ENCODE measurements around the gene SARDH.

SARDH gene

GRCh38 chr9:133709015-133709611 is 29.0 kb downstream of the SARDH start:
- Histone ChIP-seq H3K4me3 (ENCODE audit: low read length, poor library complexity, severe bottlenecking) (no peak overlapping the region), H3K36me3 (ENCODE audit: insufficient read depth, low read length) (no peaks in the 10 kb centered on the region), H3K9ac (ENCODE audit: low read depth, low read length, poor library complexity, severe bottlenecking) (no peak overlapping the region), H3K9me3 (ENCODE audit: insufficient read depth, low read depth, low read length) (no peaks in the 10 kb centered on the region), H3K27me3 (ENCODE audit: insufficient read depth, low read length, poor library complexity, severe bottlenecking) (no peaks in the 10 kb centered on the region), H3K4me2 (ENCODE audit: low read depth, low read length, poor library complexity, severe bottlenecking) (no peak overlapping the region), H3K9me2 (replicated peaks; ENCODE audit: low read depth, low read length) (no peaks in the 10 kb centered on the region), H3F3A (ENCODE audit: low read depth) (no peaks in the 10 kb centered on the region), H4K20me1 (ENCODE audit: insufficient read depth, low read length, poor library complexity, severe bottlenecking) (no peaks in the 10 kb centered on the region), H3K4me1 (ENCODE audit: insufficient read depth, low read length, poor library complexity, severe bottlenecking) (no peaks in the 10 kb centered on the region), H2AFZ (ENCODE audit: low read length) (no peak overlapping the region), H3K79me2 (ENCODE audit: insufficient read depth, low read length) (no peaks in the 10 kb centered on the region)
- no peak for TF ChIP-seq CTCF (conservative IDR thresholded peaks at IDR 0.05; ENCODE audit: low read length)
- TF ChIP-seq EZH2phosphoT487 (IDR thresholded peaks at IDR 0.05; ENCODE audit: borderline replicate concordance), result no peak

GRCh38 chr9:133708246-133709014 is 29.7 kb downstream of the SARDH start:
- H3K9ac ChIP-seq (ENCODE audit: low read depth, low read length, poor library complexity, severe bottlenecking), result no peak overlapping the region
- H2AFZ ChIP-seq (ENCODE audit: low read length), result no peak overlapping the region
- no peaks in the 10 kb centered on the region for H3K9me2 ChIP-seq (replicated peaks; ENCODE audit: low read depth, low read length)
- no peak overlapping the region for H3K4me3 ChIP-seq (ENCODE audit: low read length, poor library complexity, severe bottlenecking)
- TF ChIP-seq CTCF (conservative IDR thresholded peaks at IDR 0.05; ENCODE audit: low read length), result no peak
- TF ChIP-seq EZH2phosphoT487 (IDR thresholded peaks at IDR 0.05; ENCODE audit: borderline replicate concordance), result no peak
- H3K9me3 ChIP-seq (ENCODE audit: insufficient read depth, low read depth, low read length), result no peaks in the 10 kb centered on the region
- no peaks in the 10 kb centered on the region for H4K20me1 ChIP-seq (ENCODE audit: insufficient read depth, low read length, poor library complexity, severe bottlenecking)
- no peaks in the 10 kb centered on the region for H3K4me1 ChIP-seq (ENCODE audit: insufficient read depth, low read length, poor library complexity, severe bottlenecking)
- H3K79me2 ChIP-seq (ENCODE audit: insufficient read depth, low read length), result no peaks in the 10 kb centered on the region
- H3K36me3 ChIP-seq (ENCODE audit: insufficient read depth, low read length), result no peaks in the 10 kb centered on the region
- no peak overlapping the region for H3K4me2 ChIP-seq (ENCODE audit: low read depth, low read length, poor library complexity, severe bottlenecking)
- H3K27me3 ChIP-seq (ENCODE audit: insufficient read depth, low read length, poor library complexity, severe bottlenecking), result no peaks in the 10 kb centered on the region
- H3F3A ChIP-seq (ENCODE audit: low read depth), result no peaks in the 10 kb centered on the region

- H3K27me3 ChIP-seq (ENCODE audit: insufficient read depth, low read length, poor library complexity, severe bottlenecking), result no peaks in the 10 kb centered on the region
- H3K9me2 ChIP-seq (replicated peaks; ENCODE audit: low read depth, low read length), result no peaks in the 10 kb centered on the region
- no peak overlapping the region for H3K4me2 ChIP-seq (ENCODE audit: low read depth, low read length, poor library complexity, severe bottlenecking)
These were observed 30.3 kb downstream of the SARDH start for GRCh38 chr9:133707763-133708245.

More at GRCh38 chr9:133707763-133708245, 30.3 kb downstream of the SARDH start:
- no peak overlapping the region for H3K4me3 ChIP-seq (ENCODE audit: low read length, poor library complexity, severe bottlenecking)
- no peak overlapping the region for H3K9ac ChIP-seq (ENCODE audit: low read depth, low read length, poor library complexity, severe bottlenecking)
- H3K4me1 ChIP-seq (ENCODE audit: insufficient read depth, low read length, poor library complexity, severe bottlenecking), result no peaks in the 10 kb centered on the region
- TF ChIP-seq CTCF (conservative IDR thresholded peaks at IDR 0.05; ENCODE audit: low read length) (no peak), EZH2phosphoT487 (IDR thresholded peaks at IDR 0.05; ENCODE audit: borderline replicate concordance) (no peak)
- H3K79me2 ChIP-seq (ENCODE audit: insufficient read depth, low read length), result no peaks in the 10 kb centered on the region
- no peaks in the 10 kb centered on the region for H4K20me1 ChIP-seq (ENCODE audit: insufficient read depth, low read length, poor library complexity, severe bottlenecking)
- no peaks in the 10 kb centered on the region for H3F3A ChIP-seq (ENCODE audit: low read depth)
- H3K9me3 ChIP-seq (ENCODE audit: insufficient read depth, low read depth, low read length), result no peaks in the 10 kb centered on the region
- no peaks in the 10 kb centered on the region for H3K36me3 ChIP-seq (ENCODE audit: insufficient read depth, low read length)
- no peak overlapping the region for H2AFZ ChIP-seq (ENCODE audit: low read length)
